Kidney epithelial cell (primary cell): Measurements from ENCODE around the gene GSN. TPM values are rescaled to one million over a fixed set of nuclear protein-coding genes. Genes with fewer than 3 reads are reported as not detected.

Experiments used
- DNase-seq: peaks from one replicate; pipeline ENCODE4 v3.0.0-alpha.2; 2010; ENCODE audit warnings: low read depth
- H3K27me3 ChIP-seq: 2 replicates; pipeline ENCODE4 v1.6.0; 2011; ENCODE audit warnings: low read length; ENCODE audit not compliant: control insufficient read depth, insufficient read depth
- H3K36me3 ChIP-seq: 2 replicates; pipeline ENCODE4 v1.5.1; 2011; ENCODE audit warnings: low read length; ENCODE audit not compliant: control insufficient read depth, insufficient read depth
- H3K4me3 ChIP-seq: 2 replicates; pipeline ENCODE4 v1.5.1; 2011; ENCODE audit warnings: low read depth, mild to moderate bottlenecking, control low read depth, low read length
- CTCF ChIP-seq: IDR thresholded peaks from 2 replicates; pipeline ENCODE4 v1.5.1; 2011; ENCODE audit warnings: mild to moderate bottlenecking, moderate library complexity, low read length, control low read depth, inconsistent platforms; ENCODE audit not compliant: insufficient read depth, poor library complexity, severe bottlenecking
- total RNA-seq: library from RNA; depleted of rRNA; stranded (reverse); fragments of >200 nt; gene quantifications from 2 replicates; pipeline ENCODE4 v1.2.3, GENCODE V29; 2015

Gene GSN
- total RNA-seq, 1 donor from 2014 or later: 163 TPM

GRCh38 chr9:121316852-121317373 lies 49.0 kb downstream of the GSN start:
- H3K27me3 ChIP-seq: no peaks in the 10 kb centered on the region
- H3K36me3 ChIP-seq: peaks cover 5% of the 10 kb centered on the region
- TF ChIP-seq CTCF: no peak
- DNase-seq: no peak
- H3K4me3 ChIP-seq: no peak overlapping the region

GRCh38 chr9:121317737-121318630 lies 50.0 kb downstream of the GSN start:
- no peak overlapping the region for H3K4me3 ChIP-seq
- DNase-seq: no peak
- peaks cover 5% of the 10 kb centered on the region for H3K36me3 ChIP-seq

GRCh38 chr9:121318631-121319382 lies 50.8 kb downstream of the GSN start:
- DNase-seq: no peak
- no peak for TF ChIP-seq CTCF
- Histone ChIP-seq H3K27me3 (no peaks in the 10 kb centered on the region), H3K4me3 (no peak overlapping the region), H3K36me3 (peaks cover 5% of the 10 kb centered on the region)

More at GRCh38 chr9:121317737-121318630, 50.0 kb downstream of the GSN start:
- TF ChIP-seq CTCF: no peak
- no peaks in the 10 kb centered on the region for H3K27me3 ChIP-seq

GRCh38 chr9:121319383-121319780 lies 51.4 kb downstream of the GSN start:
- no peaks in the 10 kb centered on the region for H3K27me3 ChIP-seq
- no peak for TF ChIP-seq CTCF
- peaks cover 5% of the 10 kb centered on the region for H3K36me3 ChIP-seq
- H3K4me3 ChIP-seq: no peak overlapping the region
- DNase-seq: no peak

GRCh38 chr9:121321016-121321503 lies 53.1 kb downstream of the GSN start:
- Histone ChIP-seq H3K27me3 (no peaks in the 10 kb centered on the region), H3K4me3 (no peak overlapping the region), H3K36me3 (peaks cover 8% of the 10 kb centered on the region)
- no peak for DNase-seq
- no peak for TF ChIP-seq CTCF
